MCF 10A (cell line): Measurements from ENCODE around the gene PTPRN2. TPM values are rescaled to one million over a fixed set of nuclear protein-coding genes. Genes with fewer than 3 reads are reported as not detected.

Experiments used
- BruUV-seq: library from RNA; stranded (reverse); fragments of 400-500 nt; replicated peaks from 2 replicates; lab custom pipeline; 2021; lab: Mats Ljungman, UMichigan
- CTCF ChIA-PET: fragments of 300-600 bp; sonication (Branson Sonifier 250); formaldehyde crosslinking; extraction: SDS; loops from one replicate; lab custom pipeline; 2021; ENCODE audit warnings: antibody characterized with exemption, inconsistent platforms; lab: Yijun Ruan, JAX
- POLR2A ChIA-PET: fragments of 300-600, 350-650 bp; sonication (Branson Sonifier 250); formaldehyde crosslinking; extraction: SDS; loops from one replicate; lab custom pipeline; 2020; ENCODE audit warnings: antibody characterized with exemption, inconsistent platforms; lab: Yijun Ruan, JAX
- DNase-seq: peaks from one replicate; pipeline ENCODE4 v3.0.0-alpha.2; 2018; ENCODE audit not compliant: unreplicated experiment
- H3K27ac Mint-ChIP-seq: one replicate; pipeline ENCODE4 v1.8.0; 2022; ENCODE audit warnings: mild to moderate bottlenecking, low read depth, mixed read lengths; ENCODE audit not compliant: unreplicated experiment
- H3K27me3 Mint-ChIP-seq: one replicate; pipeline ENCODE4 v1.8.0; 2022; ENCODE audit warnings: mixed read lengths; ENCODE audit not compliant: insufficient read depth, unreplicated experiment
- H3K36me3 Mint-ChIP-seq: one replicate; pipeline ENCODE4 v1.8.0; 2022; ENCODE audit warnings: mild to moderate bottlenecking, moderate library complexity, mixed read lengths; ENCODE audit not compliant: insufficient read depth, unreplicated experiment
- H3K4me1 Mint-ChIP-seq: one replicate; pipeline ENCODE4 v1.8.0; 2022; ENCODE audit warnings: mixed read lengths; ENCODE audit not compliant: insufficient read depth, unreplicated experiment
- H3K4me3 Mint-ChIP-seq: one replicate; pipeline ENCODE4 v1.8.0; 2022; ENCODE audit warnings: mild to moderate bottlenecking, moderate library complexity, mixed read lengths; ENCODE audit not compliant: unreplicated experiment
- H3K9me3 Mint-ChIP-seq: one replicate; pipeline ENCODE4 v1.8.0; 2022; ENCODE audit warnings: mixed read lengths; ENCODE audit not compliant: unreplicated experiment
- intact Hi-C: fragments of 100-400 bp; cut with micrococcal nuclease; formaldehyde crosslinking; loops from 2 replicates; pipeline ENCODE4 v1.14.1; 2022
- total RNA-seq: library from RNA; stranded (reverse); gene quantifications from 2 replicates; pipeline ENCODE4 v1.2.3, GENCODE V29; 2022
- TF ChIP-seq, protein P1 (sequence below): fragments of 200-600 bp; IDR thresholded peaks from one replicate; pipeline ENCODE4 v1.8.0; 2022; ENCODE audit warnings: antibody characterized with exemption, mild to moderate bottlenecking; ENCODE audit not compliant: unreplicated experiment

The PTPRN2 gene
- total RNA-seq, 1 experiment from 2014 or later, result 4.5 TPM

DNA sequence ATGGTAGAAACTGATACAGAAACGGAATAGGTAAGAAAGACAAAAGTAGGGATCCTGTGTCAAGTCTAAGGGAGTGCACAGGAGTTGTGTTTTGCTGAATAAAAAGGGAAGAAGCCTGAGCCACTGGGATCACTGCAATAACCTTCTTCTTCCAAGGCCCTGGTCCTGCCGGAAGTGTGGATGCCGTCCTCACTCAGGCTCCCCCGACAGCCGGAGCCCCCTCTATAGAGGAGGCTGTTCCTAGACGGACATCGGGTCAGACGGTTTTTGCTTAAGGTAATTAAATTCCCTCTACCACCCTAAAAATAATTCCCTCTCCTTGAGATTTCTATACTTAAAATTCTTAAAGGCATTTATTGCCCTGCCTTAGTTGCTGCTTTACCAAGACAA lies 566.9 kb downstream of the PTPRN2 start:
- Mint-ChIP-seq H3K27ac (no peak overlapping the region), H3K27me3 (no peaks in the 10 kb centered on the region), H3K36me3 (no peaks in the 10 kb centered on the region), H3K9me3 (no peaks in the 10 kb centered on the region), H3K4me1 (no peaks in the 10 kb centered on the region), H3K4me3 (no peak overlapping the region)
- BruUV-seq, result no TSS peak
- intact Hi-C loops, result no loop called here
- DNase-seq, result no peak
- CTCF ChIA-PET, result interaction anchor here (0.6 kb wide), 1 partner anchor 237 kb away, joined by 3 read pairs; no protein-coding TSS in a partner anchor
- POLR2A ChIA-PET, result no interaction called here
- TF ChIP-seq, protein P1, sequence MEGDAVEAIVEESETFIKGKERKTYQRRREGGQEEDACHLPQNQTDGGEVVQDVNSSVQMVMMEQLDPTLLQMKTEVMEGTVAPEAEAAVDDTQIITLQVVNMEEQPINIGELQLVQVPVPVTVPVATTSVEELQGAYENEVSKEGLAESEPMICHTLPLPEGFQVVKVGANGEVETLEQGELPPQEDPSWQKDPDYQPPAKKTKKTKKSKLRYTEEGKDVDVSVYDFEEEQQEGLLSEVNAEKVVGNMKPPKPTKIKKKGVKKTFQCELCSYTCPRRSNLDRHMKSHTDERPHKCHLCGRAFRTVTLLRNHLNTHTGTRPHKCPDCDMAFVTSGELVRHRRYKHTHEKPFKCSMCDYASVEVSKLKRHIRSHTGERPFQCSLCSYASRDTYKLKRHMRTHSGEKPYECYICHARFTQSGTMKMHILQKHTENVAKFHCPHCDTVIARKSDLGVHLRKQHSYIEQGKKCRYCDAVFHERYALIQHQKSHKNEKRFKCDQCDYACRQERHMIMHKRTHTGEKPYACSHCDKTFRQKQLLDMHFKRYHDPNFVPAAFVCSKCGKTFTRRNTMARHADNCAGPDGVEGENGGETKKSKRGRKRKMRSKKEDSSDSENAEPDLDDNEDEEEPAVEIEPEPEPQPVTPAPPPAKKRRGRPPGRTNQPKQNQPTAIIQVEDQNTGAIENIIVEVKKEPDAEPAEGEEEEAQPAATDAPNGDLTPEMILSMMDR, result no peak

DNA sequence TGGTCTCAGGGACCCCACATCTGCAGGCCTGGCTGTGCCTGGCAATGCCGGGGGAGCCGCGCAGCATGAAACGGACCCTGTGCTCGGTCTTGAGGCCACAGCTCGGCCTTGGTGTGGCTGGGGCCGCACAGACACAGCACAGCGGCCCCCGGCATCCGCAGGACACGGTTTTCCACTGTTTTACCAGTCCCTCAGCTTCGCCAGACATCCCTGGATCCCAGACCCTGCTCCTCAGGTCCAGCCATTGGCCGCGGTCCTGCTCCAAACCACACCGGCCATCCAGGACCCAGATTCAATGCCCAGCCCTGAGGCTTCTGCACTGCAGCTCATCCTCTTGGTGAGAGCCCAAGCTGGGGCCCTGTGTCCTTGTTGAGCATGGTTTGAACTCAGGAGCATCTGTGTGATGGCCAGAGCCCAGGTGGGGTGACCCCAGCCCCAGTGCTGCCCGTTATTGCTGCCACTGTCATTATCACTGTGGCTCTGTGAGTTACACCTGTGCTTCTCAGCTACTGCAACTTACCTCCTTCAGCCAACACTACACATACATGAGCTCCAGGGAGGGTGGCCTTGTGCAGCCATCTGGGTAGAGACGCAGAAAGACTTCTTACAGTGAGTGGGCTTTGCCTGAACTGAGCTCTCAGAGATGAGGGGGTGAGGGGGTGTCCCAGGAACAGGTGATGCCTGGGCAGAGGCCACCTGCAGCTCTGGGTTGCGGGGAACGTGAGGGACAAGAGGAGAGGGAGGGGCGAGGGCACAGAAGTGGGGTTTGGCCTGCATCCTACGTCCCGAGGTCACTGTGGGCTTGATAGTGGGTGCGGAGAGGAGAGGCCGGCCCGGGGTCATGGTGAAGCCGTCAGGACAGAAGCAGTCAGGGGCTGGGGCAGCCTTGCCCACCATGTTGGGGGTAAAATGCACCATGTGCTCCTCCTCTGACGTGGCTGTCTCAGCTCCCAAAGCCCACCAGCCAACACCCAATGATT lies 567.6 kb downstream of the PTPRN2 start:
- TF ChIP-seq, protein P1, result no peak
- H3K36me3 Mint-ChIP-seq, result no peaks in the 10 kb centered on the region
- H3K4me3 Mint-ChIP-seq, result no peak overlapping the region
- intact Hi-C loops, result no loop called here
- no peak overlapping the region for H3K27ac Mint-ChIP-seq
- no peaks in the 10 kb centered on the region for H3K27me3 Mint-ChIP-seq
- no TSS peak for BruUV-seq
- CTCF ChIA-PET, result interaction anchor here (0.6 kb wide), 1 partner anchor 238 kb away, joined by 3 read pairs; no protein-coding TSS in a partner anchor
- POLR2A ChIA-PET, result no interaction called here
- H3K9me3 Mint-ChIP-seq, result no peaks in the 10 kb centered on the region
- DNase-seq, result no peak
- H3K4me1 Mint-ChIP-seq, result no peaks in the 10 kb centered on the region

DNA sequence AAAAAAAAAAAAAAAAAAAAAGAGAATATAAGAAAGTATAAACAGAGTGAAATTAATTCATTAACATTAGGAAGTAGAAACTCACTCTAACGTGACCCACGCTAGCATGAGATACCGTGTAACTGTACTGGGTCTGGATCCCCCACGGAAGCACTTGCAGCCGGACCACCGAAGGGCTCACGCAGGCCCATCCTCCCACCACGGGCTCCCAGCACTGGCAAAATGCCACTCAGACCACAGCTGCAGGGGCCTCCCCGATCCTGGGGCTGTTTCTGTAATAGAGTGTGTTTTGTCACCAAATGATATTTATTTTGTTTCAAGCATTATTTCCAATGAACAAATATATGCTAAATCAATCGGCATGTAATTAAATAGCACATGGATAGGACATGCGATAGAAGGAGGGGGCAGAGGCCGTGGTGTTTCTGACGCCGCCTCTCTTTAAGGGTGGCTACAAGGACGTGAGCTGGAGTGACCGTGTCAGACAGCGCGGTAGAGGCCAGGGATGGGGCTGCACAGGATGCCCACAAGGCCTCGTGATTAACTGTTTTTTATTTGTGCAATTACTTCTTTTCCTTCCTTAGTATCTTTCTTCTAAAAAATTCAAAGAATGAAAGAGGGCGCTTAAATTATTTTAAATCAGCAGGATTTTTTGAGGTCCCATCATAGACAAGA lies 568.5 kb downstream of the PTPRN2 start:
- no TSS peak for BruUV-seq
- H3K27ac Mint-ChIP-seq, result no peak overlapping the region
- no peaks in the 10 kb centered on the region for H3K9me3 Mint-ChIP-seq
- ChIA-PET CTCF (no interaction called here), POLR2A (no interaction called here)
- intact Hi-C loops, result no loop called here
- TF ChIP-seq, protein P1, result no peak
- H3K4me3 Mint-ChIP-seq, result no peak overlapping the region
- H3K27me3 Mint-ChIP-seq, result no peaks in the 10 kb centered on the region
- H3K36me3 Mint-ChIP-seq, result no peaks in the 10 kb centered on the region
- H3K4me1 Mint-ChIP-seq, result no peaks in the 10 kb centered on the region
- no peak for DNase-seq

DNA sequence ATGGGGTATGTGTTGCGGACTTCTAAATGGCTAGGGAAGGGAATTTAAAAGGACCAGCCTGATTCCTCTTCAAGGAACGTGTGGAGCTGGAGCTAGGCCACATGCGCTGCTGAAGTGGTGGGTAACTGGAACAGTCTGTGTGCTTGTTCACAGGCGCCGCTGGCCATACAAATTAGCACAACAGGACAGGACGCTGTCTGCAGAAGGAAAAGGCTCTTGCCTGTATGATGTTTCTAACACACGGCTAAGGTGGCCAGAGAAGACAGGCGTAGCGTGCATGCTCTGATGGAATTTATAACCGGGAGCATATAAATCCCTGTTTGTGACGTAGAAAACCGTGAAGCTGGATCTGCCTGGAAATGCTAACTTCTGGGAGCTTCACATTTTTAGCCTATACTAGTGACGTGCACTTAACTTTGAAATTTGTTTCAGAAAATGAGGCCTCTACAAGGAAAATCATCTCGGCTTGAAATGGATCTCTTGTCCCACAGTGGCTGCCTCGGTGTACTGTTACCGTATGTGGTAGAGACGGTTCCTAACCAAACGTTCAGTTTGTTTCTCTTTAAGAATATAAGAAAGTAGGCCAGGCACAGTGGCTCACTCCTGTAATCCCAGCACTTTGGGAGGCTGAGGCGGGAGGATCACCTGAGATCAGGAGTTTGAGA lies 569.4 kb downstream of the PTPRN2 start:
- no peak for DNase-seq
- intact Hi-C loops, result no loop called here
- H3K27me3 Mint-ChIP-seq, result no peaks in the 10 kb centered on the region
- H3K4me1 Mint-ChIP-seq, result no peaks in the 10 kb centered on the region
- TF ChIP-seq, protein P1, result no peak
- no peaks in the 10 kb centered on the region for H3K36me3 Mint-ChIP-seq
- no TSS peak for BruUV-seq
- POLR2A ChIA-PET, result no interaction called here
- no peak overlapping the region for H3K4me3 Mint-ChIP-seq
- no peak overlapping the region for H3K27ac Mint-ChIP-seq
- no peaks in the 10 kb centered on the region for H3K9me3 Mint-ChIP-seq
- CTCF ChIA-PET, result no interaction called here
